GM18526 (cell line): ENCODE measurements around the gene RNASEH2A.

ENCODE experiments used
- POLR2A ChIP-seq: IDR thresholded peaks from 3 replicates; pipeline ENCODE4 v1.6.1; 2011; ENCODE audit not compliant: insufficient read length; ENCODE audit errors: extremely low read depth

The RNASEH2A gene

GRCh38 chr19:12834566-12834943 is 28.2 kb downstream of the RNASEH2A start, which contains the start of gene RTBDN:
Gene RTBDN (minus strand): TSS chr19:12834579. CDS start chr19:12829979, 4,600 bp downstream.
- TF ChIP-seq POLR2A: no peak

DNA sequence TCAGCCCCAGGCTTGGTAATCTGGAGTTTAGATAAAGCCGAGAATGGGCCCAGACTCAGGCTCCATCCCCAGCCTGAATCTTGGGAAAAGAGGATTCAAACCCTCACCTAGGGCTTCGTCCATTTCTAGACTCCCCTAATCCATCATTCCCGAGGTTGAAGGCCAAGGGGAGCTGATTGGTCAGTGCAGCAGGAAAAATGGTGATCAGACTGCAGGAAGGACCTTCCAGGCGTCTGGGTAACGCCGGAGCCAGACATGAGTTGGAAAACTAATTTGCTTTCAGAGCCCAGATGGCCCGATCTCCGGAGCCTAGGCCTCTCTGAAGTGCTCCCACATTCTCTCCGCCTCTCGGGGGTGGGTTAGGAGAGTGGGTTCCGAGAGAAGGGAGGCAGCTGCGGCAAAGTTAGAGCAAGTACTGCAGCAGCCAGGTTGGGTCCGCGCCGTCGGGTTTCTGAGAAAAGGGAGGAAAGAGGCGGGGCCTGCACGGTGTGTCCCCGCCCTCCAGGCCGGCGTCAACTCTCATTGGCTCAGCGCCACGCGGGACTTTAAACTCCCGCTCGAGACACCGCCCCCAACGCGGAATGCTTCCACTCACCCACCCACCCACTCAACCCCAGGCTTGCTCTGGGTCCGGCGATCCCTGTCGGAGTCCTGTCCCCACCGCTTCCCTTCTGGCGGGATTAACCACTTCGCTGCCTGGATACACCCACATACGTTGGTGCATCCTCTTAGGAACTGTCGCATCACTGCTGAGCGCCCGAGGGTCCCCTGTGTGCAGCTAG is 28.8 kb downstream of the RNASEH2A start:
- TF ChIP-seq POLR2A: no peak

DNA sequence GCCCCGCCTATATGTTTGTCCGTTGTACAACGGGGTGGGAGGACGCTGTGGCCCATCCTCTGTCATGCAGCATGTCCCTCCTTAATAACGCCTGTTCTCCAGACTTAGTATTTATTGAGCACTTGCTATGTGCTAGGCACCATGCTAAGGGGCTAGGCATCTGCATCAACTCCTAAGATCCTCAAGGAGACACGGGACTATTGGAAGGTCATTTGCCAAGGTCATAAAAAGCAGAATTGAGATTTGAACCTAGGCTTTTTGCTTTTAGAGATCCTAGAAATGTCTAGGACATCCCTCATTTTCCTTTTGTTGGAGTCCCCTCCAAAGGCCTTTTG is 30.1 kb downstream of the RNASEH2A start:
- no peak for TF ChIP-seq POLR2A

DNA sequence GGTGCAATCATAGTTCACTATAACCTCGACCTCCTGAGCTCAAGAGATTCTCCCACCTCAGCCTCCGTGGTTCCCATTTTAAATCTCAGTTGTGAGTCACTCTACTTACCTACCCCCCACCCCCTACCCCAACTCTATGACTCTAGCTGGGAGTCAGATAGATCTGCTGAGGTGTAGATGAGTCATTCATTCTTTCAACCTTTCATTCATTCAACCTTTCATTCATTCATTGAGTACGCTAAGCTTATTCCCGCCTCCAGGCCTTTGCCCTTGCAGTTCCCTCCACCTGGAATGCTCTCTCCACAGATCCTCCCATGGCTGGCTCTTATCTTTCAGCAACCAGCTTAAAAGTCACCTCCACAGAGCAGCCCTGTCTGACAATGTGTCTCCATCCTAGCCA is 30.8 kb downstream of the RNASEH2A start:
- TF ChIP-seq POLR2A: no peak

- TF ChIP-seq POLR2A: no peak
Observed at GRCh38 chr19:12838182-12838885, 31.9 kb downstream of the RNASEH2A start, which contains the start of gene MAST1. Gene MAST1 (plus strand): TSS chr19:12838515. CDS start chr19:12838573, 58 bp downstream.

DNA sequence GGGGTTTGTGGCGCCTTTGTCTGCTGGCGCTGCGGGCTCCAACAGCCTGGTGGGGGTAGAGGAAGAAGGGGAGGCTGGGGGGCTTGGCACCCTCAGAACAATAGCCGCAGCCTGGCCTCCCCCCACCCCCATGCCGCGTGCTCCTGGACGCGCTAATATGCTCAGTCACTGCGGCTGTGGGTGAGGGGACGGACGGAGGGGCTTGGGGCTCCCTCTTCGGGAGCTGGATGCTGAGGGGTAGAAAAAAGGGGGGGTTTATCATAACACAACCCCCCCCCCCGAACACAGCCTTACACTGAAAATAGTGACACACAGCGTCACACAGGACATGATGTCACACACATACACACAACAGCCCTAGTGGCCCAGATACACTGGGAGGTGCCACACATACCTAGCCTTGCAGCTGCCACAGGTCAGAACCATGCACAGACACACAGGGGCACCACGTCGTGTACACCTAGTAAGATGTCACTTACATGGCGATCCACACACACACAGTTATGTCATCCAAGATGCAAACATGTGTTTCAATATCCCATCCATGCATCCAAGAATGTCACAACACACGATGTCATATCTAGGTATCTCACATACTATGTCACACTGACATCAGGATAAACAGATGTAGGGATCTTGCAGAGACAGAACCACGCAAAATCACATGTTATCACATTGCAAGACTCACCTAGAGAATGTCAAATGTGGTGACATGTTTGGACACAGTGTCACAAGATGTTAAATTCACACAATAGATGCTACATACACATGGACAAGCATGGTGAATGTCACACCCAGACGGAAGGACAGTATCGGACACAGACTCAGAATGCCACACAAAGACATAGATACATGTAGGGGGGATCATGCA is 32.7 kb downstream of the RNASEH2A start:
- TF ChIP-seq POLR2A: no peak

GRCh38 chr19:12840091-12841079 is 34.0 kb downstream of the RNASEH2A start:
- TF ChIP-seq POLR2A: no peak

DNA sequence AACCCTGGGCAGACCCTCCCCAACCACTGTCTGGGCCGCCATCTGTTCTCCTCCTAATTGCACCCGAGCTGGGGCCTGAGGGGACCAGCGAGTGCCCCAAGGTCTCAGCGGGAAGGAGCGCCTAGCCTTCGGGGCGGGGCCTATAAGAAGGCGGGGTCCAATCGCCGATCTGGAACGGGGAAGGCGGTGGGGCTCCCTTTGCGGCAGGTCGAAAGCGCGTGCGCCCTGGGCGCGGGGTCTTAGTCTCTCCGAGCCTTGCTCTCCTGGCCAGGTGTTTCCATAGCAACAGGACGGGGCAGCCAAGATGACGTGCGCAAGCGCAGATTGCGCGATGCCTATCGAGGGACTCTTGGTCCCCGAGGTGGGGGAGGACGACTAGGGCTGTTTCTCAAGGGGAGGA is 34.7 kb downstream of the RNASEH2A start:
- no peak for TF ChIP-seq POLR2A

GRCh38 chr19:12842511-12842910 is 36.1 kb downstream of the RNASEH2A start:
- TF ChIP-seq POLR2A: no peak

DNA sequence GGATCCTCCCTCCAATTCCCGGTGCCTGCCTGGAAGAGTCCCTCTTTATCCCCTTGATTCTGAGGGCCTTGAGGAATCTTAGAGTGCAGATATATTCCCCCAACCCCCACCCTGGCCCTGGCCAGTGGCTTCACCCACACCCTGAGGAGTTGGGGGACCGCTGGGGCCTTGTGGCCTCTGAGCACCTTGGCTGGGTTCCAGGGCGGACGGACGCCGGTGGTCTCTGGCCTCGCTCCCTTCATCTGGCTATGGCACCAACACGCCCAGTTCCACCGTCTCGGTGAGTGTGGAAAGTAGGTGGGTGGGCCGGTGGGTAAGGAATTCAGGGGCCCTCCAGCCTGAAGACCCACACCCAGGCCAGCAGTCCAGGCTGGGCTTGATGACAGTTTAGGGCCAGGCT is 36.9 kb downstream of the RNASEH2A start:
- TF ChIP-seq POLR2A: no peak

- TF ChIP-seq POLR2A: no peak
Observed at GRCh38 chr19:12843999-12844732, 37.8 kb downstream of the RNASEH2A start.

GRCh38 chr19:12847159-12848139 is 41.1 kb downstream of the RNASEH2A start:
- TF ChIP-seq POLR2A: no peak

GRCh38 chr19:12856653-12857052 is 50.3 kb downstream of the RNASEH2A start:
- no peak for TF ChIP-seq POLR2A
